Measurements from ENCODE around the gene RBM28. TPM values are rescaled to one million over a fixed set of nuclear protein-coding genes. Genes with fewer than 3 reads are reported as not detected.

Gene RBM28
- polyA plus RNA-seq, 1 donor = 62.6 TPM

- DNase-seq = no peak
Observed at GRCh38 chr7:128351296-128352152, 7.8 kb upstream of the RBM28 start.

- DNase-seq = no peak
Observed at GRCh38 chr7:128350708-128351295, 7.1 kb upstream of the RBM28 start.

DNA sequence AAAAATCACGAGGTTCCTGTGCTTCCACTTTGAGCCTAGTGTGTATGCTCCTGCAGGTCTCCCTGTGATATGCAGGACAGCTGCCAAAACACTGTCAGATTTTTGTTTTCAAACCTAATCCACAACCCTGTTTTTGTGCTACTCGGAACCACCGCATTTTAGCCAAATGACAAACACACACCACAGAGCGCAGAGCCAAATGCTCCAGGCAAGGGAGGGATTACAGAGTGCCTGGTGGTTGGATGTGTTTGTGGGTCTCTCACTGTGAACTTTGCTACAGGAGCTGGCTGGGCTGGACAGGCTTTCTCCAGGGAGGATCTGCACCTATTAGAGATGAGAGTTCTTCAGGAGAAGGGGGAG is 5.7 kb upstream of the RBM28 start:
- no peak for DNase-seq

DNA sequence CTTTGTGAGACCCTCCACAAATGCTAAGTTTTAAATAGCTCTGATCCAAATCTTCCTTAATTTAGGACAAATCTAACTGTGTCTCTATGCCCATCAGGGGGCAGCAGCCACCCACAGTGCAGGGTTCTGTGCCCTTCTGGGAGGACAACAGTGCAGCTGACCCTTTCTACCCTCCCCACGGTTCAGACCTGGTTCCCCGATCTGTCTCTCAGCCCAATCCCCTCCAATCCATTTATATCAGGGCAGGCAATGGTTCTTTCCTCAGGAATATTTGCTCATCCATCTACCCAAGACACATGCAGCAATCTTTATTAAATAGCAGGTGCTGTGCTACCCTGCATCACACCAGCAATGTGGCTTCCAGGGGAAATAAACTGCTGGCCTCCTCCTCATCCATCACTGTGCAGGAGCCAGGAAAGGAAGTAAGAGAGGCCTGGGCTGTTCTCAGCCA is 4.0 kb upstream of the RBM28 start:
- DNase-seq = peak; percentile 55

- DNase-seq = no peak
Observed at GRCh38 chr7:128344431-128344774, 695 bp upstream of the RBM28 start.

DNA sequence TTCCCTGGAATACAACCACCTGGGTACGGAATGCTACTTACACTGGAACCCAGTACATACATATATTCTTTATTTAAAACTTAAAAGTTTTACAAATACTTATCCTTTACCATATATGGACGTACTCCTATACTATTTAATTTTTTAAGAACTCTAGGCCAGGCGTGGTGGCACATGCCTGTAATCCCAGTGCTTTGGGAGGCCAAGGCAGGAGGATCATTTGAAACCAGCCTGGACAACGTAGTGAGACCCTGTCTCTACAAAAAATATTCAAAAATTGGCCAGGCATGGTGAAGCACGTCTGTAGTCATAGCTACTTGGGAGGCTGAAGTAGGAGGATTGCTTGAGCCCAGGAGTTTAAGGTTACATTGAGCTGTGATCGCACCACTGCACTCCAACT is 2.0 kb downstream of the RBM28 start:
- DNase-seq = no peak

DNA sequence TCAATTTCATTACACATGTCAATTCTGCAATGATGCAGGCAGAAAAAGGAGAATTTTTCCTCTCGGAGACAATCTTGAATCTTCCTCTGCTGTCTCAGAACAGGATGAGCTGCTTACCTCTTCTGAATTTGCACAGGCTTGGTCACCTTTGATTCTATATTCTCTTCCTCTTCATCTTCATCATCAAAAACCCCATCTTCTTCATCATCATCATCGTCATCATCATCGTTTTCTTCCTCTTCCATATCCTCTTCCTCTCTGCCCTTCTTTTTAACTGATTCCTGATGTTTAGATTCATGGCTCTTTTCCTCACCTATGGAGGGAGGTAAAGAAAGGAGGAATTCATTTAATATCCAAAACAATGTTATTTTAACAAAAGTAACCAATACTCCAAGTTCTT is 8.0 kb downstream of the RBM28 start:
- no peak for DNase-seq

GRCh38 chr7:128324368-128324680 is 19.4 kb downstream of the RBM28 start:
- DNase-seq = no peak

GRCh38 chr7:128323459-128324367 is 20.0 kb downstream of the RBM28 start:
- DNase-seq = no peak

DNA sequence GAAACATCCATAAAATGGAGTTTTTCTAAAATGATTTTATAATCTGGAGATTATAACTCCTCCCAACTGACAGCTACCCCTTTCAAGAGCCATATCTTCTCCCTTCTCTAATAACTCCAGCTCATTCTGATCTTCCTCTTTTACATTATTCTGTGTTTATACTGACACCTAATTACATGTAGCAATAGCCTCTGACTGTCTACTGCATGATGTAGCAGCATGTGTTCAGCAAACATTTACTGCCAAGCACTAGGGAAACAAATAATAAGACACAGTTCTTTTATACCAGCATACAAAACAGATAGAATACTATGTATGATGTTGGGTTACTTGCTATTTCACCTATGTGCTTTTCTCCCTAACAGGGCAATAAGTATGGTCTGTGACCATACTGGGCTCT is 20.7 kb downstream of the RBM28 start:
- DNase-seq = no peak

- DNase-seq = peak; percentile 7
Observed at GRCh38 chr7:128322040-128322643, 21.6 kb downstream of the RBM28 start.

GRCh38 chr7:128321044-128321422 is 22.7 kb downstream of the RBM28 start:
- DNase-seq = no peak

DNA sequence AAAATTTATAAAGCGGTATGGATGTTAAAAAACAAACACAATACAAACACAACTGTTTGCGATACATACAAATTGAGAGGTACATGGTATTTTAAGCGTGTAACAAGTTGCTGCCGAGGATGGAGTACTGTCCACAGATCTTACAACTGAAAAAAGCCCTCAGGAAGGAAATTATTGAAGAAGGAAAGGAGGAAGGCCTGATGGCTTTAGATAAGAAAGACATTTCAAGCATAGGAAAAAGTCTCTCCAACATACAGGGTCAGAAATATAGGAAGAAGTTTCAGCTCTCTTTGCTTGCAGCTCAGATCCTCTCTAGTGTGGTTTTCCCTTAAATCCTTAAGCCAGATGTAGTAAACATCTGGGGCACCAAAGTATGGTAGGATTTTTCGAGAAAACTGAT is 25.0 kb downstream of the RBM28 start:
- no peak for DNase-seq

DNA sequence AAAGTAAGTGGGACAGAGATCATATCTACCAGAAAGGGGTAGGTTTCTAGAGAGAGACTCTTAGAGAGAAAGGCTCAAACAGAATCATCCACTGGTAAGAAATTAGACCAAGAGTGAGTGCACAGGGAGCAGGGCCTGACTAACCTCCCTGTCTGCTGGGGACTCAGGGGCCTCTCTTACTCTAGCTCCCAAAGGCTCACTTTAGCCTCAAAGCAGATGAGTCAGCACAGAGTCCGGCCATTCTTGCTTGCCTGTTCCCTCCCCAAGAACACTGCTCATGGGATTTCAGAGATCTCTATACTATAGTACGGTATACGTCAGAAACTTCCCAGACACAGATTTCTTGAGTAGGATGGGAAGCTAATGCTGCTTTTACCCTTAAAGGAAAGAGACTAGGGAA is 32.7 kb downstream of the RBM28 start:
- DNase-seq = no peak

GRCh38 chr7:128310499-128310898 is 33.2 kb downstream of the RBM28 start:
- no peak for DNase-seq

GRCh38 chr7:128309976-128310375 is 33.7 kb downstream of the RBM28 start:
- DNase-seq = no peak

DNA sequence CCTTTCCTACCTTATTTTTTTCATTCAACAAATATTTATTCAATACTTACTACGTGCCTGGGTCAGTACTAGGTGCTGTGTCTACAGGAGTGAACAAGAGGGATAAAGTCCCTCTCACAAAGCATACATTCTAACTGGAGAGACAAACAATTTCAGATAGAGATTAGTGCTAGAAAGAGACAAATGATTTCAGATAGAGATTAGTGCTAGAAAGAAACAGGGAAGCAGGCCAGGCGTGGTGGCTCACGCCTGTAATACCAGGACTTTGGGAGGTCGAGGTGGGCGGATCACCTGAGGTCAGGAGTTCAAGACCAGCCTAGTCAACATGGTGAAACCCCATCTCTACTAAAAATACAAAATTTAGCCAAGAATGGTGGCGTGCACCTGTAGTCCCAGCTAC is 34.6 kb downstream of the RBM28 start:
- DNase-seq = no peak

DNA sequence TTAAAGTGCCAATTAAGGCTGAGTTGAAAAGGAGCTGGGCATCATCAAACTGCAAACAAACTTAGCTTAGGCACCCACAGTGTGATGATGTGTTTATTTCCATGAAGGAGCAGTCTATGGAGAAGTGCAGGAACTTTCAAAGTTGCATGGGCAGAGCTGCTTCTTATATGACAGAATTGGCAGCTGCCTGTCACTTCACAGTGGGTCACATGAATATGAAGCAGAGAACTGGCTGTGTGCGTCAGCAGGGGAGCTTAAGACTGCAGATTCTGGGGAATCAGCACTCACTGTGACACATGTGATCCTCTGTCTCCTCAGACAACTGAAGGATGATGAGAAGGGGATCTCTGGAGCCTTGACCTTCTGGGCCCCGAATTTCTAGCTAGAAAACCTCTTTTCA is 36.6 kb downstream of the RBM28 start:
- no peak for DNase-seq

- no peak for DNase-seq
Observed at GRCh38 chr7:128304212-128304611, 39.5 kb downstream of the RBM28 start.

DNA sequence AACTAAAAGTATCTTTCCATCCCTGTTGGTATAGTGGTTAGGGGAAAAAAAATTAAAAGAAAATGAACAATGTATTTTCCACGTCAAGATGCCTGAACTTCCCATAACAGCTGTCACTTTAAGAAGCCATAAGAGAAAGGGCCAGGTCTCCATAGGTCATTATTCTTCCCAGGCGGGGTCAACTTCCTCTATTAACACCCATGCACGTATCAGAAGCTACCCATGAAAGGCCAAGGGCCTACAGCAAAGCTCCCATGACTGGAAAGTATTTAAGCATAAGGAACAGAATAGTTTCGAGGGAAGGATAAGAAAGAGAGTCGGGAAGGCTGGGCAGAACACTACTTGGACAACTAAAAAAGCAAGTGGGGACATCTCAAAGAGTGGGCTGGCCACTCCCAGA is 40.1 kb downstream of the RBM28 start:
- DNase-seq = no peak

DNA sequence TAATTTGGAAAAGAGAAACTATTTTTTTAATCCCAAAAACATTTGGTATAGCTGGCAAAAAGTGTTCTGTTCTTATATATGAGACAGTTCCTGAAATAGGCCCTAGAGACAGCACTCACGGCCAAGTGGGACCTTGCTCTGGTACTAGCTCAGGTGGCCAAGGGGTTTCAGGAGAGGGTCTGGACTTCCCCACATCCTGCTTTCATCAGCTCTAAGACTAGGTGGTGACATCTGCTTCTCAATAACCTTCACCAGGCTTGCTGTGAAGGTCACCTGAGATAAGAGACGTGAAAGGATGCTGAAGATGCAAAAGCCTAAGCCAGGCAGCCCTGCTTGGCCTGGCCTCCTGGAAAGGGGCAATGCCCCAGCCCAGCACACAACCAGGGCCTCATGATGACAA is 40.6 kb downstream of the RBM28 start:
- no peak for DNase-seq

- no peak for DNase-seq
Observed at GRCh38 chr7:128302139-128302538, 41.6 kb downstream of the RBM28 start.

- DNase-seq = peak; percentile 3
Observed at GRCh38 chr7:128299109-128299607, 44.5 kb downstream of the RBM28 start.

Measured in left kidney (tissue), 2 donors.